ENCODE results near the gene RICTOR.

RICTOR gene

DNA sequence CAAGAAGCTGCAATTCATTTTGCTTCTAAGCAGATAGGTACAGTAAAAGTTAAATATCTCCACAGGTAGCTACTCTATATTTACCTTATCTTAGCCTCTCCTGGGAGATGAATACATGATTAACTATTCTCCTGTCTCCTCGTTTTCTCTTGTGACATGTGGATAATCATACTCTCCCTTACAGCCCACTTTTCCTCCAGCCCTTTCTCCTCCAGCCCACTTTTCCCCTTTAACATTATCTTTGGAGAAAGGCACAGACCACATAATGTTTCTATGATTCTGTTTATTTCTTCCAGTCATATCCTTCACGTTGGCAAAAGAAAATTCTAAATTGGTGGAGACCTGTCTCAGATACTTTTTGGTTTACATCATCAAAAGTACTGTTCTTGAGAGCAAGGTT is 144.4 kb downstream of the RICTOR start:
- Histone ChIP-seq H3K36me3 (ENCODE audit: insufficient read depth, low read length) (peaks cover 20% of the 10 kb centered on the region), H3K4me3 (ENCODE audit: low read depth in 1 of 2, low read length in 2 of 2) (no peak overlapping the region), H3K27me3 (ENCODE audit: control insufficient read depth in 1 of 2, insufficient read depth in 2 of 2, low read length in 2 of 2) (no peaks in the 10 kb centered on the region)

DNA sequence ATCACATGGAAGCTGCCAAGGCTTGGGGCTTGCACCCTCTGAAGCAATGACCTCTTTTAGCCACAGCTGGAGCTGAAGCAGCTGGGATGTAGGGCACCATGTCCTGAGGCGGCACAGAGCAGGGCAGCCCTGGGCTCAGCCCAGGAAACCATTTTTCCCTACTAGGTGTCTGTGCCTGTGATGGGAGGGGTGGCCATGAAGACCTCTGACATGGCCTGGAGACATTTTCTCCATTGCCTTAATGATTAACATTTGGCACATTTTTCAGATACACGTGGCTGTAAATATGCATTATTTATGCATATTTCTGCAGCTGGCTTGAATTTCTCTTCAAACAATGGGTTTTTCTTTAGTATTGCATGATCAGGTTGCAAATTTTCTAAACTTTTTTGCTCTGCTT is 146.7 kb downstream of the RICTOR start:
- Histone ChIP-seq H3K4me3 (ENCODE audit: low read depth in 1 of 2, low read length in 2 of 2) (no peak overlapping the region), H3K9ac (ENCODE audit: low read length) (no peak overlapping the region), H3K4me1 (ENCODE audit: insufficient read depth, low read length) (peaks cover 10% of the 10 kb centered on the region), H3K36me3 (ENCODE audit: insufficient read depth, low read length) (peaks cover 4% of the 10 kb centered on the region), H3K27me3 (ENCODE audit: control insufficient read depth in 1 of 2, insufficient read depth in 2 of 2, low read length in 2 of 2) (no peaks in the 10 kb centered on the region), H3K27ac (ENCODE audit: low read depth, low read length) (no peak overlapping the region), H3K9me3 (ENCODE audit: low read length) (no peaks in the 10 kb centered on the region)

More for the DNA sequence above, 144.4 kb downstream of the RICTOR start:
- no peaks in the 10 kb centered on the region for H3K4me1 ChIP-seq (ENCODE audit: insufficient read depth, low read length)
- no peaks in the 10 kb centered on the region for H3K9me3 ChIP-seq (ENCODE audit: low read length)
- no peak overlapping the region for H3K27ac ChIP-seq (ENCODE audit: low read depth, low read length)
- H3K9ac ChIP-seq (ENCODE audit: low read length) = no peak overlapping the region

- peaks cover 10% of the 10 kb centered on the region for H3K4me1 ChIP-seq (ENCODE audit: insufficient read depth, low read length)
- no peak overlapping the region for H3K4me3 ChIP-seq (ENCODE audit: low read depth in 1 of 2, low read length in 2 of 2)
- H3K9me3 ChIP-seq (ENCODE audit: low read length) = no peaks in the 10 kb centered on the region
- no peak overlapping the region for H3K9ac ChIP-seq (ENCODE audit: low read length)
- H3K27me3 ChIP-seq (ENCODE audit: control insufficient read depth in 1 of 2, insufficient read depth in 2 of 2, low read length in 2 of 2) = no peaks in the 10 kb centered on the region
- peaks cover 3% of the 10 kb centered on the region for H3K36me3 ChIP-seq (ENCODE audit: insufficient read depth, low read length)
- no peak overlapping the region for H3K27ac ChIP-seq (ENCODE audit: low read depth, low read length)
Measured at GRCh38 chr5:38926121-38926520, 148.1 kb downstream of the RICTOR start.

DNA sequence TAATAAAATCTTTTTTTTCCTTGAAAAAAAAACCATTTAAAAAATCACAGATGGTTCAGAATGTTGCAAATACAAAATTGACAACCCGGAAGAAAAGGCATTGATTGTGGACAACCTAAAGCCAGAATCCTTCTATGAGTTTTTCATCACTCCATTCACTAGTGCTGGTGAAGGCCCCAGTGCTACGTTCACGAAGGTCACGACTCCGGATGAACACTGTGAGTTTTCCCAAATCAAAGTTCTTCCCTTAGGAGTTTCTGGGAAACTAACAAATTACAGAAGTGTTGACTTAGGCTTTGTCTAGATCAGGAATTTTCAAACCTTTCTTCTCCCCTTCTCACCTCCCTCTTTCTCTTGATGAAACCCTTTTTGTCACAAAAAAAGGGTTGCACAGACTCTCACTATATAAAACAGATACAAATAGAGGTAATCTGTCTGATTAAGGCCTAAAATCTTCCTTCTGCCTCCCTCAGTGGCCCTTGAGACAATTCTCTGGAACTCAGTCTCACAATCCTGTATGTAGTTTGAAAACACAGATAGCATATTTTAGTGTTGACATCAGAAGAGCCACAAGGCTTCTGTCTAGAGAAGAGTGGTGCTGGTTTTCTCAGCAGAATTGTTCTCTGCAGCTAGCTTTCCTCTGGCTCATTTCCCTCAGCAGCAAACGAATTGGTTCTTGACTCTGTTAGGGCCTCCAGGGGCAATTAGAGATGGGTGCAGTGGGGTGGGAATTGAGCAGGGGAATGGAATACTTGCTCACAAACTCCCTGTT is 148.9 kb downstream of the RICTOR start:
- Histone ChIP-seq H3K27ac (ENCODE audit: low read depth, low read length) (no peak overlapping the region), H3K9ac (ENCODE audit: low read length) (no peak overlapping the region), H3K36me3 (ENCODE audit: insufficient read depth, low read length) (peaks cover 3% of the 10 kb centered on the region), H3K4me3 (ENCODE audit: low read depth in 1 of 2, low read length in 2 of 2) (no peak overlapping the region), H3K4me1 (ENCODE audit: insufficient read depth, low read length) (peaks cover 10% of the 10 kb centered on the region), H3K9me3 (ENCODE audit: low read length) (no peaks in the 10 kb centered on the region), H3K27me3 (ENCODE audit: control insufficient read depth in 1 of 2, insufficient read depth in 2 of 2, low read length in 2 of 2) (no peaks in the 10 kb centered on the region)

GRCh38 chr5:38923661-38924451 is 150.3 kb downstream of the RICTOR start:
- peaks cover 9% of the 10 kb centered on the region for H3K36me3 ChIP-seq (ENCODE audit: insufficient read depth, low read length)
- no peaks in the 10 kb centered on the region for H3K9me3 ChIP-seq (ENCODE audit: low read length)
- H3K4me1 ChIP-seq (ENCODE audit: insufficient read depth, low read length) = peaks cover 10% of the 10 kb centered on the region
- no peak overlapping the region for H3K9ac ChIP-seq (ENCODE audit: low read length)
- no peak overlapping the region for H3K4me3 ChIP-seq (ENCODE audit: low read depth in 1 of 2, low read length in 2 of 2)
- H3K27ac ChIP-seq (ENCODE audit: low read depth, low read length) = no peak overlapping the region
- no peaks in the 10 kb centered on the region for H3K27me3 ChIP-seq (ENCODE audit: control insufficient read depth in 1 of 2, insufficient read depth in 2 of 2, low read length in 2 of 2)

GRCh38 chr5:38922199-38922598 is 152.0 kb downstream of the RICTOR start:
- H3K27me3 ChIP-seq (ENCODE audit: control insufficient read depth in 1 of 2, insufficient read depth in 2 of 2, low read length in 2 of 2) = no peaks in the 10 kb centered on the region

GRCh38 chr5:38921174-38921573 is 153.0 kb downstream of the RICTOR start:
- no peak overlapping the region for H3K4me3 ChIP-seq (ENCODE audit: low read depth in 1 of 2, low read length in 2 of 2)
- H3K27me3 ChIP-seq (ENCODE audit: control insufficient read depth in 1 of 2, insufficient read depth in 2 of 2, low read length in 2 of 2) = no peaks in the 10 kb centered on the region
- H3K36me3 ChIP-seq (ENCODE audit: insufficient read depth, low read length) = peaks cover 29% of the 10 kb centered on the region
- no peak overlapping the region for H3K27ac ChIP-seq (ENCODE audit: low read depth, low read length)
- no peak overlapping the region for H3K9ac ChIP-seq (ENCODE audit: low read length)
- no peaks in the 10 kb centered on the region for H3K9me3 ChIP-seq (ENCODE audit: low read length)
- H3K4me1 ChIP-seq (ENCODE audit: insufficient read depth, low read length) = peaks cover 10% of the 10 kb centered on the region

More at GRCh38 chr5:38922199-38922598, 152.0 kb downstream of the RICTOR start:
- Histone ChIP-seq H3K9me3 (ENCODE audit: low read length) (no peaks in the 10 kb centered on the region), H3K4me3 (ENCODE audit: low read depth in 1 of 2, low read length in 2 of 2) (no peak overlapping the region), H3K9ac (ENCODE audit: low read length) (no peak overlapping the region), H3K27ac (ENCODE audit: low read depth, low read length) (no peak overlapping the region), H3K36me3 (ENCODE audit: insufficient read depth, low read length) (peaks cover 24% of the 10 kb centered on the region), H3K4me1 (ENCODE audit: insufficient read depth, low read length) (peaks cover 10% of the 10 kb centered on the region)

DNA sequence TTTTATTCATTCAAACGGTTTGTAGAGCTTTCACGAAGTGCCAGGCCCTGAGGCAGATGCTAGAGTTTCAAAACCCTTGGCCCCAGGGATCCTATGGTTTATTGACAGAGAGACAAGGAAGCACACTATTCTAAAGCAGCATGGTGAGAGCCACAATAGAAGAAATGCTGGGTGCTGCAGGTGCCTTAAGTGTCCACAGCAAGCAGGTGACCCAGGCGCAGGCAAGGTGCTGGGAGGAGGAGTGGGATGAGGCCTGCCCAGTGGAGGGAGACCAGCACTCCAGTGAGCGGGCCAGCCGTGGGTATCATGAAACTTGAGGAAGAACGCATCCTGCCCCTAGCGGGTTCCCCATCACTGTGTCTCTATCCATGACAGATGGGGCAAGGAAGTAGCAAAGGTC is 157.4 kb downstream of the RICTOR start:
- Histone ChIP-seq H3K9ac (ENCODE audit: low read length) (no peak overlapping the region), H3K4me3 (ENCODE audit: low read depth in 1 of 2, low read length in 2 of 2) (no peak overlapping the region), H3K4me1 (ENCODE audit: insufficient read depth, low read length) (no peaks in the 10 kb centered on the region), H3K27me3 (ENCODE audit: control insufficient read depth in 1 of 2, insufficient read depth in 2 of 2, low read length in 2 of 2) (no peaks in the 10 kb centered on the region), H3K9me3 (ENCODE audit: low read length) (no peaks in the 10 kb centered on the region), H3K36me3 (ENCODE audit: insufficient read depth, low read length) (peaks cover 26% of the 10 kb centered on the region), H3K27ac (ENCODE audit: low read depth, low read length) (no peak overlapping the region)

- Histone ChIP-seq H3K4me3 (ENCODE audit: low read depth in 1 of 2, low read length in 2 of 2) (no peak overlapping the region), H3K9me3 (ENCODE audit: low read length) (no peaks in the 10 kb centered on the region), H3K27ac (ENCODE audit: low read depth, low read length) (no peak overlapping the region), H3K36me3 (ENCODE audit: insufficient read depth, low read length) (peaks cover 18% of the 10 kb centered on the region), H3K9ac (ENCODE audit: low read length) (no peak overlapping the region), H3K4me1 (ENCODE audit: insufficient read depth, low read length) (no peaks in the 10 kb centered on the region), H3K27me3 (ENCODE audit: control insufficient read depth in 1 of 2, insufficient read depth in 2 of 2, low read length in 2 of 2) (no peaks in the 10 kb centered on the region)
Measured at GRCh38 chr5:38913714-38914113, 160.5 kb downstream of the RICTOR start.

GRCh38 chr5:38911933-38912332 is 162.3 kb downstream of the RICTOR start:
- Histone ChIP-seq H3K4me3 (ENCODE audit: low read depth in 1 of 2, low read length in 2 of 2) (no peak overlapping the region), H3K27ac (ENCODE audit: low read depth, low read length) (no peak overlapping the region), H3K9ac (ENCODE audit: low read length) (no peak overlapping the region), H3K4me1 (ENCODE audit: insufficient read depth, low read length) (no peaks in the 10 kb centered on the region), H3K27me3 (ENCODE audit: control insufficient read depth in 1 of 2, insufficient read depth in 2 of 2, low read length in 2 of 2) (no peaks in the 10 kb centered on the region), H3K9me3 (ENCODE audit: low read length) (no peaks in the 10 kb centered on the region), H3K36me3 (ENCODE audit: insufficient read depth, low read length) (peaks cover 6% of the 10 kb centered on the region)

GRCh38 chr5:38906503-38906902 is 167.7 kb downstream of the RICTOR start:
- Histone ChIP-seq H3K4me1 (ENCODE audit: insufficient read depth, low read length) (no peaks in the 10 kb centered on the region), H3K27me3 (ENCODE audit: control insufficient read depth in 1 of 2, insufficient read depth in 2 of 2, low read length in 2 of 2) (no peaks in the 10 kb centered on the region), H3K9ac (ENCODE audit: low read length) (no peak overlapping the region), H3K36me3 (ENCODE audit: insufficient read depth, low read length) (peaks cover 9% of the 10 kb centered on the region), H3K27ac (ENCODE audit: low read depth, low read length) (no peak overlapping the region), H3K4me3 (ENCODE audit: low read depth in 1 of 2, low read length in 2 of 2) (no peak overlapping the region), H3K9me3 (ENCODE audit: low read length) (no peaks in the 10 kb centered on the region)

Measured in muscle layer of colon (tissue), 2 donors.